GM23248 (cell line): Measurements from ENCODE around the gene ZNF608. TPM values are rescaled to one million over a fixed set of nuclear protein-coding genes. Genes with fewer than 3 reads are reported as not detected.

ENCODE experiments used
- DNase-seq: peaks from one replicate; pipeline ENCODE4 v3.0.0-alpha.2; 2015
- H2AFZ ChIP-seq: fragments of 200-600 bp; sonication (generic); 2 replicates; pipeline ENCODE4 v1.6.1; 2016; ENCODE audit warnings: antibody characterized with exemption
- H3F3A ChIP-seq: fragments of 200-600 bp; sonication (generic); 2 replicates; pipeline ENCODE4 v1.6.1; 2016; ENCODE audit warnings: mild to moderate bottlenecking, antibody characterized with exemption, mixed run types; ENCODE audit not compliant: insufficient read depth
- H3K27ac ChIP-seq: fragments of 200-600 bp; sonication (generic); 2 replicates; pipeline ENCODE4 v1.5.1; 2016; ENCODE audit warnings: mild to moderate bottlenecking
- H3K27me3 ChIP-seq: fragments of 200-600 bp; sonication (generic); replicated peaks from 2 replicates; pipeline ENCODE4 v1.6.1; 2016; ENCODE audit warnings: mild to moderate bottlenecking; ENCODE audit not compliant: insufficient read depth
- H3K36me3 ChIP-seq: fragments of 200-600 bp; sonication (generic); 2 replicates; pipeline ENCODE4 v1.6.1; 2016; ENCODE audit warnings: low read depth, mild to moderate bottlenecking
- H3K4me1 ChIP-seq: fragments of 200-600 bp; sonication (generic); 2 replicates; pipeline ENCODE4 v1.6.1; 2016; ENCODE audit warnings: mild to moderate bottlenecking; ENCODE audit not compliant: insufficient read depth
- H3K4me2 ChIP-seq: fragments of 200-600 bp; sonication (generic); one replicate; pipeline ENCODE4 v1.6.1; 2016; ENCODE audit warnings: mild to moderate bottlenecking; ENCODE audit not compliant: unreplicated experiment
- H3K4me3 ChIP-seq: fragments of 200-600 bp; sonication (generic); 2 replicates; pipeline ENCODE4 v1.5.1; 2016; ENCODE audit warnings: mild to moderate bottlenecking
- H3K79me2 ChIP-seq: fragments of 200-600 bp; sonication (generic); 2 replicates; pipeline ENCODE4 v1.6.1; 2016; ENCODE audit warnings: mild to moderate bottlenecking; ENCODE audit not compliant: insufficient read depth
- H3K9ac ChIP-seq: fragments of 200-600 bp; sonication (generic); 2 replicates; pipeline ENCODE4 v1.6.1; 2016; ENCODE audit warnings: mild to moderate bottlenecking
- H3K9me2 ChIP-seq: fragments of 200-600 bp; sonication (generic); 2 replicates; pipeline ENCODE4 v1.6.1; 2016; ENCODE audit warnings: mixed run types, mild to moderate bottlenecking, moderate library complexity; ENCODE audit not compliant: insufficient read depth
- H3K9me3 ChIP-seq: fragments of 200-600 bp; sonication (generic); one replicate; pipeline ENCODE4 v1.6.1; 2017; ENCODE audit warnings: low read depth
- H4K20me1 ChIP-seq: fragments of 200-600 bp; sonication (generic); 2 replicates; pipeline ENCODE4 v1.6.0; 2016; ENCODE audit not compliant: insufficient read depth
- EZH2 ChIP-seq: fragments of 200-600 bp; sonication (generic); IDR thresholded peaks from 2 replicates; pipeline ENCODE4 v1.6.1; 2018; ENCODE audit warnings: antibody characterized with exemption, mild to moderate bottlenecking; ENCODE audit not compliant: insufficient read depth, poor library complexity, severe bottlenecking
- EZH2phosphoT487 ChIP-seq: fragments of 200-600 bp; sonication (generic); IDR thresholded peaks from 2 replicates; pipeline ENCODE4 v1.6.1; 2018; ENCODE audit warnings: antibody characterized with exemption, moderate library complexity, mild to moderate bottlenecking, low read depth; ENCODE audit not compliant: insufficient read depth
- WGBS, 2 experiments: methylation state at CpG; one replicate each; pipeline ENCODE4 v1.1.6; 2015 to 2017; ENCODE audit warnings: low lambda C conversion rate in 2 of 2, low coverage in 1 of 2; ENCODE audit errors: missing lambda C conversion rate in 2 of 2; 5-methylcytosine and 5-hydroxymethylcytosine counted together
- in situ Hi-C: fragments of 300-500 bp; cut with MboI; formaldehyde crosslinking; loops from 2 replicates; pipeline ENCODE4 v1.15.0; 2020
- polyA plus RNA-seq: library from polyadenylated mRNA; unstranded; fragments of >200 nt; fragmentation: Nextera tagmentation; extraction: Ambion mirVana; gene quantifications from 2 replicates; pipeline ENCODE4 v1.2.1, GENCODE V29; 2016
- total RNA-seq: library from RNA; depleted of rRNA; stranded (reverse); fragments of >200 nt; shearing (Covaris generic); gene quantifications from 2 replicates; pipeline ENCODE4 v1.2.3, GENCODE V29; 2014

Gene ZNF608
- total and polyA plus RNA-seq, 2 experiments from 2014 or later = 1.4 to 2.4 TPM

- no peak overlapping the region for H3K9ac ChIP-seq
- no peaks in the 10 kb centered on the region for H3K36me3 ChIP-seq
- DNase-seq = no peak
- 31% methylated on average over 3 of the region's 3 CpGs for WGBS, 2 experiments
- H3K79me2 ChIP-seq = no peaks in the 10 kb centered on the region
- H2AFZ ChIP-seq = no peak overlapping the region
- no peak for TF ChIP-seq EZH2phosphoT487
- TF ChIP-seq EZH2 = no peak
- no peaks in the 10 kb centered on the region for H3K9me3 ChIP-seq
- no peaks in the 10 kb centered on the region for H4K20me1 ChIP-seq
- H3K9me2 ChIP-seq = no peaks in the 10 kb centered on the region
- no peaks in the 10 kb centered on the region for H3K4me1 ChIP-seq
- no peaks in the 10 kb centered on the region for H3F3A ChIP-seq
- in situ Hi-C loops = no loop called here
- H3K4me3 ChIP-seq = no peak overlapping the region
- no peak overlapping the region for H3K4me2 ChIP-seq
- H3K27ac ChIP-seq = no peak overlapping the region
- H3K27me3 ChIP-seq = no peaks in the 10 kb centered on the region
Observed at GRCh38 chr5:124764992-124765611, 18.7 kb upstream of the ZNF608 start.

- no peak overlapping the region for H3K4me3 ChIP-seq
- H3K4me2 ChIP-seq = no peak overlapping the region
- H2AFZ ChIP-seq = no peak overlapping the region
- H3K27me3 ChIP-seq = no peaks in the 10 kb centered on the region
- no peaks in the 10 kb centered on the region for H3K9me2 ChIP-seq
- TF ChIP-seq EZH2 = no peak
- TF ChIP-seq EZH2phosphoT487 = no peak
- no peaks in the 10 kb centered on the region for H3F3A ChIP-seq
- in situ Hi-C loops = no loop called here
- H4K20me1 ChIP-seq = no peaks in the 10 kb centered on the region
- no peaks in the 10 kb centered on the region for H3K36me3 ChIP-seq
- H3K27ac ChIP-seq = no peak overlapping the region
- no peak overlapping the region for H3K9ac ChIP-seq
- H3K79me2 ChIP-seq = no peaks in the 10 kb centered on the region
- no peaks in the 10 kb centered on the region for H3K9me3 ChIP-seq
- no peak for DNase-seq
- 91 to 92% methylated on average over 1 of the region's 1 CpG for WGBS, 2 experiments
- no peaks in the 10 kb centered on the region for H3K4me1 ChIP-seq
Observed at GRCh38 chr5:124764585-124764984, 18.1 kb upstream of the ZNF608 start.

GRCh38 chr5:124761010-124761409, 14.6 kb upstream of the ZNF608 start:
- H3K27me3 ChIP-seq = no peaks in the 10 kb centered on the region
- no peaks in the 10 kb centered on the region for H3K9me3 ChIP-seq
- no peaks in the 10 kb centered on the region for H3K36me3 ChIP-seq
- H3K9ac ChIP-seq = no peak overlapping the region
- H4K20me1 ChIP-seq = no peaks in the 10 kb centered on the region
- H3K4me2 ChIP-seq = no peak overlapping the region
- no peak overlapping the region for H3K4me3 ChIP-seq
- H3F3A ChIP-seq = no peaks in the 10 kb centered on the region
- H3K9me2 ChIP-seq = no peaks in the 10 kb centered on the region
- H3K27ac ChIP-seq = no peak overlapping the region
- no peaks in the 10 kb centered on the region for H3K79me2 ChIP-seq
- H2AFZ ChIP-seq = no peak overlapping the region
- 65 to 74% methylated on average over 4 of the region's 4 CpGs for WGBS, 2 experiments
- TF ChIP-seq EZH2 = no peak
- TF ChIP-seq EZH2phosphoT487 = no peak
- DNase-seq = no peak
- in situ Hi-C loops = no loop called here
- no peaks in the 10 kb centered on the region for H3K4me1 ChIP-seq

GRCh38 chr5:124760608-124761007, 14.2 kb upstream of the ZNF608 start:
- Histone ChIP-seq H3K4me1 (no peaks in the 10 kb centered on the region), H3K4me2 (no peak overlapping the region), H2AFZ (no peak overlapping the region), H3K27ac (no peak overlapping the region), H3F3A (no peaks in the 10 kb centered on the region), H3K9ac (no peak overlapping the region), H4K20me1 (no peaks in the 10 kb centered on the region), H3K9me3 (no peaks in the 10 kb centered on the region), H3K79me2 (no peaks in the 10 kb centered on the region), H3K9me2 (no peaks in the 10 kb centered on the region), H3K4me3 (no peak overlapping the region), H3K36me3 (no peaks in the 10 kb centered on the region), H3K27me3 (no peaks in the 10 kb centered on the region)
- TF ChIP-seq EZH2 (no peak), EZH2phosphoT487 (no peak)
- DNase-seq = no peak
- in situ Hi-C loops = no loop called here

- no peaks in the 10 kb centered on the region for H3K27me3 ChIP-seq
- H3K27ac ChIP-seq = no peak overlapping the region
- H3K9ac ChIP-seq = no peak overlapping the region
- in situ Hi-C loops = no loop called here
- no peaks in the 10 kb centered on the region for H3K36me3 ChIP-seq
- no peaks in the 10 kb centered on the region for H3K9me2 ChIP-seq
- no peak overlapping the region for H3K4me2 ChIP-seq
- H4K20me1 ChIP-seq = no peaks in the 10 kb centered on the region
- WGBS, 2 experiments = 36 to 42% methylated on average over 3 of the region's 3 CpGs
- H3K4me1 ChIP-seq = no peaks in the 10 kb centered on the region
- H2AFZ ChIP-seq = peak overlapping the region; percentile 7; the same call in 1 of the 2 replicates
- H3K9me3 ChIP-seq = no peaks in the 10 kb centered on the region
- H3F3A ChIP-seq = no peaks in the 10 kb centered on the region
- TF ChIP-seq EZH2 = no peak
- TF ChIP-seq EZH2phosphoT487 = no peak
- H3K79me2 ChIP-seq = no peaks in the 10 kb centered on the region
- no peak overlapping the region for H3K4me3 ChIP-seq
- peak; percentile 15 for DNase-seq
Observed at GRCh38 chr5:124755565-124755964, 9.1 kb upstream of the ZNF608 start.
